ENCODE data around the gene RTP5.

RTP5 gene

DNA sequence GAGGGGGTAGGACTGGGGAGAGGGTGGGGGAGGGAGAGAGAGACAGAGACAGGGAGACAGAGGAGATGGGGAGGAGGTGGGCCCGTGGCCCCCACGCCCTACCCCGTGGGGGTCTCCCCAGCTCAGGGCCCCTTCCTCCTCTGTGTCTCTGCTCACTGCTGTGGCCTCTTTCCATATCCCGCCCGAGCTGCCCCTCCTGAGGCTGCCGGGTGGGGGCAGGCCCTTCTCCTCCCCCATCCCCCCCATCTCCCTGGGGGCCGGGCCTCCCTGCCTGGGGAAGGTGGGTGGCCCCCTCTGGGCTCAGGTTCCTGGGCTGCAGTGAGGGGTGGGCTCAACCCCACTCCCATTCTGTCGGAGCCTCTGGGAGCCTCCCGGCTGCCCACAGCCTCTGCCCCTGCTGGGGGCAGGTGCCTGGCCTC, 10.5 kb upstream of the RTP5 start:
- H3K27me3 ChIP-seq (replicated peaks; ENCODE audit: control insufficient read depth, insufficient read depth, low read length, poor library complexity, severe bottlenecking), result no peaks in the 10 kb centered on the region
- H3K4me1 ChIP-seq (ENCODE audit: control insufficient read depth, insufficient read depth, low read length, poor library complexity, severe bottlenecking), result peaks cover 43% of the 10 kb centered on the region
- peak overlapping the region; percentile 59 for H3K27ac ChIP-seq (ENCODE audit: insufficient read depth, low read length, poor library complexity, severe bottlenecking)
- H3K4me3 ChIP-seq (ENCODE audit: insufficient read depth, low read depth, low read length, poor library complexity, severe bottlenecking), result peak overlapping the region; percentile 63
- no peaks in the 10 kb centered on the region for H3K36me3 ChIP-seq (ENCODE audit: control insufficient read depth, insufficient read depth, low read length)
- H3K9me3 ChIP-seq (ENCODE audit: control insufficient read depth, low read length), result no peaks in the 10 kb centered on the region
- no peak for DNase-seq

GRCh38 chr2:241859436-241860183, 9.9 kb upstream of the RTP5 start:
- peaks cover 43% of the 10 kb centered on the region for H3K4me1 ChIP-seq (ENCODE audit: control insufficient read depth, insufficient read depth, low read length, poor library complexity, severe bottlenecking)
- peak overlapping the region; percentile 59 for H3K27ac ChIP-seq (ENCODE audit: insufficient read depth, low read length, poor library complexity, severe bottlenecking)
- H3K36me3 ChIP-seq (ENCODE audit: control insufficient read depth, insufficient read depth, low read length), result no peaks in the 10 kb centered on the region
- H3K9me3 ChIP-seq (ENCODE audit: control insufficient read depth, low read length), result no peaks in the 10 kb centered on the region
- no peaks in the 10 kb centered on the region for H3K27me3 ChIP-seq (replicated peaks; ENCODE audit: control insufficient read depth, insufficient read depth, low read length, poor library complexity, severe bottlenecking)
- no peak for DNase-seq
- peak overlapping the region; percentile 63 for H3K4me3 ChIP-seq (ENCODE audit: insufficient read depth, low read depth, low read length, poor library complexity, severe bottlenecking)

GRCh38 chr2:241860184-241861078, 9.1 kb upstream of the RTP5 start:
- no peaks in the 10 kb centered on the region for H3K9me3 ChIP-seq (ENCODE audit: control insufficient read depth, low read length)
- DNase-seq, result no peak
- no peaks in the 10 kb centered on the region for H3K27me3 ChIP-seq (replicated peaks; ENCODE audit: control insufficient read depth, insufficient read depth, low read length, poor library complexity, severe bottlenecking)
- peak overlapping the region; percentile 63 for H3K4me3 ChIP-seq (ENCODE audit: insufficient read depth, low read depth, low read length, poor library complexity, severe bottlenecking)
- H3K27ac ChIP-seq (ENCODE audit: insufficient read depth, low read length, poor library complexity, severe bottlenecking), result peak overlapping the region; percentile 59
- H3K4me1 ChIP-seq (ENCODE audit: control insufficient read depth, insufficient read depth, low read length, poor library complexity, severe bottlenecking), result peaks cover 43% of the 10 kb centered on the region
- H3K36me3 ChIP-seq (ENCODE audit: control insufficient read depth, insufficient read depth, low read length), result no peaks in the 10 kb centered on the region

- Histone ChIP-seq H3K4me1 (ENCODE audit: control insufficient read depth, insufficient read depth, low read length, poor library complexity, severe bottlenecking) (peaks cover 43% of the 10 kb centered on the region), H3K9me3 (ENCODE audit: control insufficient read depth, low read length) (no peaks in the 10 kb centered on the region), H3K27ac (ENCODE audit: insufficient read depth, low read length, poor library complexity, severe bottlenecking) (no peak overlapping the region), H3K27me3 (replicated peaks; ENCODE audit: control insufficient read depth, insufficient read depth, low read length, poor library complexity, severe bottlenecking) (no peaks in the 10 kb centered on the region), H3K36me3 (ENCODE audit: control insufficient read depth, insufficient read depth, low read length) (no peaks in the 10 kb centered on the region), H3K4me3 (ENCODE audit: insufficient read depth, low read depth, low read length, poor library complexity, severe bottlenecking) (no peak overlapping the region)
- no peak for DNase-seq
Observed at GRCh38 chr2:241861264-241861663, 8.3 kb upstream of the RTP5 start.

DNA sequence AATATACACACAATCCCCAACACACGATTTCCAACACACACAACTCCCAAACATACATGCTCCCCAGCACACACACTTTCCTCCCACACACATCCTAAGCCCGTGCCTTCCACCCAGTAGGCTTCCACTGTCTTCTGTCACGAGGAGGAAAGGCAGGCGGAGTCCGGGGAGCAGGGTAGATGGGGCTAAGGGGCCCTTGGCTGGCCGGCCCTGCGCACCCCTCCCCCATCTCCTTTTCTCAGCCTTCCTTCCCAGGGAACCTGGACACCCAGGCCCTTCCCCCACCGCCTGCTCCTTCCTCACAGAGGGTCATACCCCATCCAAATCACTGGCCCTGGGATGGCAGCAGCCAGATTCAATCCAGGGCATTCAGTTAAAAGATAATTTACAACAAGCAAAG, 7.4 kb upstream of the RTP5 start:
- Histone ChIP-seq H3K4me3 (ENCODE audit: insufficient read depth, low read depth, low read length, poor library complexity, severe bottlenecking) (no peak overlapping the region), H3K27me3 (replicated peaks; ENCODE audit: control insufficient read depth, insufficient read depth, low read length, poor library complexity, severe bottlenecking) (no peaks in the 10 kb centered on the region), H3K36me3 (ENCODE audit: control insufficient read depth, insufficient read depth, low read length) (no peaks in the 10 kb centered on the region), H3K27ac (ENCODE audit: insufficient read depth, low read length, poor library complexity, severe bottlenecking) (no peak overlapping the region), H3K4me1 (ENCODE audit: control insufficient read depth, insufficient read depth, low read length, poor library complexity, severe bottlenecking) (peaks cover 49% of the 10 kb centered on the region), H3K9me3 (ENCODE audit: control insufficient read depth, low read length) (no peaks in the 10 kb centered on the region)
- no peak for DNase-seq

DNA sequence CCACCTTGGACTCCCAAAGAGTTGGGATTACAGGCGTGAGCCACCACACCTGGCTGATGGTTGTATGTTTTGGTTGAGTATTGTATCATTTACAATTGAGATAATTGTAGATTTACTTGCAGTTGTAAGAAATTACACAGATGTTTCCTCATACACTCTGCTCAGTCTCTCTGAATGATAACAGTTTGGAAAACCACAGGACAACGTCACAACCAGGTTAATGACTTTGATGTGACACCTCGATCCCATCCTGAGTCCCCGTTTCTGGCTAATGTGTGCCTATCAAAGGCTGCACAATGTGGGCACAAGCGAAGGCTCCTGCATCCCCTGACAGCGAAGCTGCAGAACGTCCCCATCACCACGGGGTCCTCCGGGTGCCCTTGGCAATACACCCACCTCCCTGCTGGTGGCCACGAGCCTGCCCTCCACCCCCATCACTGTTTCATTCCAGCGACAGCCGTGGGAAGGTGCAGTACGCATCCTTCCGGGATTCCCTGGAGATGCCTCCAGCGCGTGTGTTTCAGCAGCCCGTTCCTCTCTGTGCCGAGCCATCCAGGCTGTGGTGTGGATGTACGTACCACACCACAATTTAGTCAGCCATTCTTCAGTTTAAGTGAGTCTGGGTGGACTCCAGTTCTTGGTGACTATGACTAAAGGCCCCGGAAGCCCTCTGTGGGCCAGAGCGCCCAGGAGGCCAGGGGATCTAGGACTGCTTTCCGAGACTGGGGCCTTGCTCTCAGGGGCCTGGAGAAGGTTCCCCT, 6.6 kb upstream of the RTP5 start:
- no peak overlapping the region for H3K27ac ChIP-seq (ENCODE audit: insufficient read depth, low read length, poor library complexity, severe bottlenecking)
- H3K9me3 ChIP-seq (ENCODE audit: control insufficient read depth, low read length), result no peaks in the 10 kb centered on the region
- H3K27me3 ChIP-seq (replicated peaks; ENCODE audit: control insufficient read depth, insufficient read depth, low read length, poor library complexity, severe bottlenecking), result no peaks in the 10 kb centered on the region
- H3K36me3 ChIP-seq (ENCODE audit: control insufficient read depth, insufficient read depth, low read length), result no peaks in the 10 kb centered on the region
- no peak for DNase-seq
- peak overlapping the region; percentile 31 for H3K4me3 ChIP-seq (ENCODE audit: insufficient read depth, low read depth, low read length, poor library complexity, severe bottlenecking)
- H3K4me1 ChIP-seq (ENCODE audit: control insufficient read depth, insufficient read depth, low read length, poor library complexity, severe bottlenecking), result peaks cover 51% of the 10 kb centered on the region

DNA sequence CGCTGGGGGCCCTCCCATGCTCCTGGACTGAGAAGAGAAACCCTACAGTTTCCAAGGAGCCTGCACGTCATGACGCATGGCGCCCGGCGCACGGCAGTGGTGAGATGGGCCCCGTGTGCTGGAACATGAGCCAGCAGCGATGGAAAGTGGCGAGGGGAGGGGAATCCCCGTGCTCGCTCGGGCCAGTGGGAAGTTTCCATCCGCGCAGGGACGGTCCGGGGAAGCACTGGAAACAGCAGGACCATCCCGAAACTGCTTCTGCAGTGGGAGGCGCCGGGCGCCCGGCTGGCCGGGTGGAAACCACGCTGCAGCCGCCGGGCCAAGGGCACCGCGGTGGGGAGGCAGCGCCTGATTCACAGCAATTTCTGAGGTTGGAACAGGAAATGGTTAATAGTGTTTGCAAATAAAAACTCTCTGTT, 6.0 kb upstream of the RTP5 start:
- Histone ChIP-seq H3K4me3 (ENCODE audit: insufficient read depth, low read depth, low read length, poor library complexity, severe bottlenecking) (peak overlapping the region; percentile 31), H3K9me3 (ENCODE audit: control insufficient read depth, low read length) (no peaks in the 10 kb centered on the region), H3K4me1 (ENCODE audit: control insufficient read depth, insufficient read depth, low read length, poor library complexity, severe bottlenecking) (peaks cover 50% of the 10 kb centered on the region), H3K27me3 (replicated peaks; ENCODE audit: control insufficient read depth, insufficient read depth, low read length, poor library complexity, severe bottlenecking) (no peaks in the 10 kb centered on the region), H3K27ac (ENCODE audit: insufficient read depth, low read length, poor library complexity, severe bottlenecking) (no peak overlapping the region), H3K36me3 (ENCODE audit: control insufficient read depth, insufficient read depth, low read length) (no peaks in the 10 kb centered on the region)
- no peak for DNase-seq

DNA sequence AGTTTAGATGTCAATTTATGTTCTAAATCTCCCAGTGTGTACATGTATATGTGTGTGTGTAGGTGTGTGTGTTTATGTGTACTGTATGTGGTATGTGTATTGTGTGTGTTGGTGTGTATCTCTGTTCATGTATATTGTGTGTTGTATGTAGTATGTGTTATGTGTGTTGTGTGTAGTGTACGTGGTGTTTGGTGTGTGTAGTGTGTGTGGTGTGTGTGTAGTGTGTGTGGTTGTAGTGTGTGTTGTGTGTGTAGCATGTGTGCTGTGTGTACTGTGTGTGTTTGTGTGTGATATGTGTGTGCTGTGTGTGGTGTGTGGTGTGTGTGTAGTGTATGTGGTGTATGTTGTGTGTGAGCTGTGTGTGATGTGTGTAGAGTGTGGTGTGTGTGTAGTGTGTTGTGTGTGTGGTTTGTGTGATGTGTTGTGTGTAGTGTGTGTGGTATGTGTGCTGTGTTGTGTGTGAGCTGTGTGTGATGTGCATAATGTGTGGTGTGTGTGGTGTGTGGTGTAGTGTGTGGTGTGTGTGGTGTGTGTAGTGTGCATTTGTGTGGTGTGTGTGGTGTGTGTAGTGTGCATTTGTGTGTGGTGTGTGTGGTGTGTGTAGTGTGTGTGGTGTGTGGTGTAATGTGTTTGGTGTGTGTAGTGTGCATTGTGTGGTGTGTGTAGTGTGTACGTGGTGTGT, 5.2 kb upstream of the RTP5 start:
- Histone ChIP-seq H3K27ac (ENCODE audit: insufficient read depth, low read length, poor library complexity, severe bottlenecking) (no peak overlapping the region), H3K27me3 (replicated peaks; ENCODE audit: control insufficient read depth, insufficient read depth, low read length, poor library complexity, severe bottlenecking) (no peaks in the 10 kb centered on the region), H3K4me1 (ENCODE audit: control insufficient read depth, insufficient read depth, low read length, poor library complexity, severe bottlenecking) (peaks cover 47% of the 10 kb centered on the region), H3K9me3 (ENCODE audit: control insufficient read depth, low read length) (no peaks in the 10 kb centered on the region), H3K4me3 (ENCODE audit: insufficient read depth, low read depth, low read length, poor library complexity, severe bottlenecking) (no peak overlapping the region), H3K36me3 (ENCODE audit: control insufficient read depth, insufficient read depth, low read length) (no peaks in the 10 kb centered on the region)
- DNase-seq, result no peak

DNA sequence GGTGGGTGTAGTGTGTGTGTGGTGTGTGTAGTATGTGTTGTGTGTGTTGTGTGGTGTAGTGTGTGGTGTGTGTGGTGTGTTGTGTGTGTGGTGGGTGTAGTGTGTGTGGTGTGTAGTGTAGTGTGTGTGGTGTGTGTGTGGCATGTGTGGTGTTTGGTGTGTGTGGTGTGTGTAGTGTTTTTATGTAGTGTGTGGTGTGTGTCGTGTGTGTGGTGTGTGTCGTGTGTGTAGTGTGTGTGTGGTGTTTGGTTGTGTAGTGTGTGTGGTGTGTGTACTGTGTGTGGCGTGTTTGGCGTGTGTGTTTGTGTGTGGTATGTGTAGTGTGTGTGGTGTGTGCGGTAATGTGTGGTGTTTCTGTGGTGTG, 4.7 kb upstream of the RTP5 start:
- H3K9me3 ChIP-seq (ENCODE audit: control insufficient read depth, low read length), result no peaks in the 10 kb centered on the region
- peaks cover 42% of the 10 kb centered on the region for H3K4me1 ChIP-seq (ENCODE audit: control insufficient read depth, insufficient read depth, low read length, poor library complexity, severe bottlenecking)
- H3K36me3 ChIP-seq (ENCODE audit: control insufficient read depth, insufficient read depth, low read length), result no peaks in the 10 kb centered on the region
- H3K27ac ChIP-seq (ENCODE audit: insufficient read depth, low read length, poor library complexity, severe bottlenecking), result no peak overlapping the region
- no peaks in the 10 kb centered on the region for H3K27me3 ChIP-seq (replicated peaks; ENCODE audit: control insufficient read depth, insufficient read depth, low read length, poor library complexity, severe bottlenecking)
- DNase-seq, result no peak
- H3K4me3 ChIP-seq (ENCODE audit: insufficient read depth, low read depth, low read length, poor library complexity, severe bottlenecking), result no peak overlapping the region
